Measurements from ENCODE around the gene PTPN4. TPM values are rescaled to one million over a fixed set of nuclear protein-coding genes. Genes with fewer than 3 reads are reported as not detected.

Gene PTPN4
- total RNA-seq, 1 donor from 2014 or later, result 46.9 TPM

DNA sequence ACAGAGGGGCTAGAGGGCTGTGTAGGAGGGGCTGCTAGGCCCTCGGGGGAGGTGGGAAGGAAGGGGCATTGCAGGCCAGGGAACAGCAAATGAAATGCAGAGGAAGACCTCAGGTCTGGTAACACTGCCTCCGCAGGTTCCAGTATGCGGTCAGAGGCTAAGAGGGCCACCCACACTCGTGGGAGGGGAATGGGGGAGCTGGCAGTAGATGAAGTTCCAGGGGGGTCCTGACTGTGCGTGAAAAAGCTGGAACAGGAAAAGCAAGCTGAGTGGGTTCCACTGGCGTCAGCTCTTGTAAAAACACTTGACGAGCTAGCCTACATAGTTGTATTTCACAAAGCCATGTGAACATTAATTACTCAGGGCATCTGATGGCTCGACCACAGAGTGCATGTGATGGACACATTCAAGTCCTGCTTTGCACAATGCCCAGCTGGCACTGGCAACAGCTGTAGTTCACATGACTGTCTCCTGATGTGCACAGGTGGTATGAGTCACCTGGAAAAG, 29.0 kb upstream of the PTPN4 start:
- DNase-seq (ENCODE audit: extremely low read depth, low read depth, low spot score), result no peak

DNA sequence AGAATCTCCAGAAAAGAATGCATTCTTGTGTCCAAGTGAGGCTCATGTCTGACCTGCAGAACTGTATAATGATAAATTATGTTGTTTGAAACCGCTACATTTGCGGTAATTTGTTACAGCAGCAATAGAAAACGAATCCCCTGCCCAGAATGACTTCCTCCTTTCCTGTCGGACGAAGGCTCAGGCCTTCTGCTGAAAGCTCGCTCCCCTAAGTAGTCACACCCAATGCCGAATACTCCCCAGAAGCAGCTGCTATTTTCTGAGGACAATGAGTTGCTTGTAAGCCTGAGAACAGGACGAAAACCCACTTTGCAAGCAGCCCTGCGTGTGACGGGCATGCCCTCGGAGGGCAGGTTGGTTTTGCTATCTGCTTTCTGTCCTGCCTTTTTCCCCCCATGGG, 27.7 kb upstream of the PTPN4 start:
- no peak for DNase-seq (ENCODE audit: extremely low read depth, low read depth, low spot score)

DNA sequence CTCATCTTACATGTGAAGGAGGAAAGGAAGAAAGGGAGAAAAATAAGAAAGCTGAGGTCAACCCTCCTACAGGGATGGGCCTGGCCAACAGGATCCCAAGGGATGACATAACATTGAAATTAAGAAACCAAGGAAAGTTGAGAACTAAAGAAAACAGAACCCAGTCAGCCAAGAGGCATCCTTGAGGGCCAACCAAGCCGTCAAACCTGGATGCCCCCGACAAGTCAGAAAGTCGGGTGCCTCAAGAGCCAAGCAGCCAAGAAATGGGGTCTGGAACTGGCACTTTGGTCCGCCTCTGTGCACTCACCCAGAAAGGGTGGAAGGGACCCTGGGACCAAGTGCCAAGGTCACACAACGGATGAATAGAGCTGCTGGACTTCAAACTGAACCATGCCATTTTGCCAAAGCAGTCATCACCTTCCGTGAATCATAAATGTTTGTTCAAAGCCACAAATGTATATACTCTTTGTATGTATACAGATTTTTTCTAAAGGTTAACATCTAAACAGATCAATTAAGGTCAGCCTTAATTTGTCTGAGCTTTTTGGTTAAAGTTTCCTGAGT, 27.0 kb upstream of the PTPN4 start:
- DNase-seq (ENCODE audit: extremely low read depth, low read depth, low spot score), result no peak

DNA sequence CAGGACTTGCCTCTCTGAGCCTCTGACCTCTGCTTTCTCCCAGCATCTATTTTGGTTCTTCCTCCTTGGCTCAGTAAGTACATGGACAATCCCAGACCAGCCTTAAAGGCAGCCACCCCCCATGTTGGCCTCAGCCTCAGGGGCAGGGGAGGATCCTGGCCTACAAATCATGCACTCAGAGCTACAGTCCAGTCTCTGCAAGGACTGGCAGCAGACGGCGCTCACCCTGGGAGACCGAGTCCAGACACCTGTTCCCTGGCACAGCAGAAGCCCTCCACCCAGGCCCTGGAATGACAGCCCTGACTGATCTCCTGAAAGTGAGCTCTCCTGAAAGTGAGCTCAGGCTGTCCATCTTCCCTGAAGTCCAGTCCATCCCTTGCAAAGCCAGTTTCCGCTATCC, 25.7 kb upstream of the PTPN4 start:
- no peak for DNase-seq (ENCODE audit: extremely low read depth, low read depth, low spot score)

DNA sequence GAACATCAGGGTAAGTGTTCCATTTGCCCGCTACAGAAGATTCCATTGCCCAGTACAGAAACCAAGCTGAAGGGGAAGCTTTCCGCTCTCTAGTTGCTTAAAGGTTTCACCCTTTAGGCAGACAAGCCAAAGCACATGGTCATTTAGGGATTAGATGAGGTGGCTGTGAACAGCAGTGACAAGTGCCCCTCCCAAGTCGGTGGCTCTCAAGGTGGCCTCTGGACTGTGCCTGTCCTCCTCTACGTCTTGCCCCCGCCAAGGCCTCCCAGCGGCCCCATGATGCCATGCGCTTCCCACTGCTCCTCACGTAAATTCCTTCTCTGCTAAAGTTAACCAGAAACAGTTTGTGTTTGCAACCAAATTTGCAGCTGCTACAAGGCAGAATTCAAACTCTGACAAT, 24.2 kb upstream of the PTPN4 start:
- no peak for DNase-seq (ENCODE audit: extremely low read depth, low read depth, low spot score)

DNA sequence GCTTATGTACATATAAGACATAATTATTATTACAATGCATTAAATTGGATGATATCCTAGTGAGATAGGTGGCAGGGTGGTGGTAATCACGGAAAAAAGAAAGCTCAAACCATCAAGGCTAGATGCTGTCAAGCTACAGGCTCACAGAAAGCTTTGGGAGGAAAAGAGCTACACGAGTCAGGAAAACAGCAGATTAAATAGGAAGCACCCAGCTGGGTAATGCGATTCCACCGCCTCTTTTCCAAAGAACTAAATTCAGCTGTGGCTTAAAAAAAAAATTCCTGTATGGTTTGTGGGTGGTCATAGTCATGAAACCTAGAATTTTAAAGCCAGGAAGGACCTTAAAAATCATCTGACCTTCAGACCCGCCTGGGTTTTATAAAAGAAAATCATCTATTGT, 23.7 kb upstream of the PTPN4 start:
- no peak for DNase-seq (ENCODE audit: extremely low read depth, low read depth, low spot score)

DNA sequence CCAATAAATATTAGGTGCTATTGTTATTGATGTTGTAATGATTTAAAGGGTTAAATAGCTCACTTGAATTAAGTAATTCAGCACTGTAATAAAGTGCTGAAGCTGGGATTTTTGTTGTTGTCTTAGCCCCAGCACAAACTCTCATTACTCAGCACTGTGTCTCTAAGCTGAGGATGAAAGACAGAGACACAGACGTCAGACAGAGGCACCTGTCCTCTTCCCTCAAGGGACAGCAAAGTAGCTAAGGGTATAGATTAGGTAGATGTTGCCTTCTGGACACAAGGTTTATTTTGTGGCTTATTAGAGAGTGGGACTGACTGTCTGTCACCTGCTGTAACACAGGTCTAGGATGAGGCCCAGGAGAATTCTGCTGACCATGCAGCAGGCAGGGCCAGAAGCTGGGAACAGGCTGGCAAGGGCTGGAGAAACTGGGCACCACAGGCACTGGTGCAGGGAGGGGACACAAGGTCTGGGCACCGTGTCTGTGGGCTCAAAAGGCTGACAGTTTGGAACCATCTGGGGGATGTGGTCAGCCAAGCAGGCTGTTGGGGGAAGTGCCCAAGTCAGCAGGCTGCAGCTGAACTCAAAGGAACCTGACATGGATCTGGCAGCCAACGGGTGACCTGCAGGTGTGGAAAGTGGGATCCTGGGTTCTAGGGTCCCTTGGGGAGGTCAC, 20.0 kb upstream of the PTPN4 start:
- no peak for DNase-seq (ENCODE audit: extremely low read depth, low read depth, low spot score)

DNA sequence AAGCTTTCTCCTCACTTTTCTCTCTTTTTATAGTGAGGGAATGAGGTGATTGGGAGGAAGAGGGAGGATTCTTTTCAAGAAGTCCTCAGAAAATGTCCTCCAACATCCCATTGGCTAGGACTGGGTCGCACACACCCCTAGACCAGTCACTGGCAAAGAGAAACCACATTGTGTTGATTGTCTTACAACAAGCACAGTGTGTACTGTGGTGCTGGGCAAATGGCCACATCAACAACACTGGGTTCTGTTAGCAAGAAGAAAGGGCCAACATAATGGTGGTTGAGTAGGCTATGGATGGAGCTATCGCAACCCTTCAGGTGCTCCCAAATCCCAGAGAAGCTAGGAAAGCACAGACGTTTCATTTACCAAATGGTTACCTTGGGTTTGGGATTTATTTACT, 18.7 kb upstream of the PTPN4 start:
- DNase-seq (ENCODE audit: extremely low read depth, low read depth, low spot score), result no peak

DNA sequence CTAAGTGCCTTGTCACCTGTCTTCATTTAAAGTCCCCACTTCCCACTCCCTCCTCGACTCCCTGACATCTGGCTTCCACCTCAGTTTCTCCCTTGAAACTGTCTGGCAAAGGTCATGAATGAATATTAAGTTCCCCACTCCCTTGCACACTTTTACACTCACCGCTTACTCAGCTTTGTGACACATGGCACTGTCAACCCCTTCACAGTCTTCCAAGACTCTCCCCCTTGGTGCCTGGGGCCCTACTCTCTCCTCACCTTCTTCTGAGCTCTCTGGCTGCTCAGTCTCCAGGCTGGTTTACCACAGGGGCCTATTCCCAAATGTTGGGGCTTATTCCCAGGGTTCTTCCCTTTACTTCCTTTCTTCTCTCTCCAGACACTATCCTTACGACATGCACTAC, 17.9 kb upstream of the PTPN4 start:
- no peak for DNase-seq (ENCODE audit: extremely low read depth, low read depth, low spot score)

DNA sequence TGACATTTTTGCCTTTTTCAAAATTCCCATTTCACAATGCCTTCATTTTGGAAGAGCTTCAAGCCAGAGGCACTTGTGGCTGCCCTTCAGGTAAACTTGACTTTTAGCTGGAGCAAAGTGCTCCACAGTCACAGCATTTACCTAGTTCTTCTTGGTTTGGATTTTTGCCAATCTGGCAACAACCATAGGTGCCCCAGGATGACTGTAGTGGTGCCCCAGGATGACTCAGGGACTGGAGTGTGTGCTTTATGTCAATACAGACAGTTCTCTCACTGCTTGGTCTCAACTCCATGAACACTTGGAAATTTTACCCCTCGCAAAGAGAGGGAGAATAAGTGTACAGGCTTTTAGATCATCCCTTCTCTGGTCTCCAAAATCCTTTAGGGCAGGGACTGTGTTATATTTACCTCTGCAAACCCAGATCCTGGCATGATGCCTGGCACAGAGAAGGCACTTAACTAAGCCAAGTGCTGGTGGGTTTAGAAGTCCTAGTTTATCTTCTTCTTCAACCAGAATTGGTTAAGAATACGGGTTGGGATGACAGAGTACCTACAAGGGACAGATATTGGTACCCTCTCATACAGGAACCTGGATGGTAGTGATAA, 15.3 kb upstream of the PTPN4 start:
- no peak for DNase-seq (ENCODE audit: extremely low read depth, low read depth, low spot score)

DNA sequence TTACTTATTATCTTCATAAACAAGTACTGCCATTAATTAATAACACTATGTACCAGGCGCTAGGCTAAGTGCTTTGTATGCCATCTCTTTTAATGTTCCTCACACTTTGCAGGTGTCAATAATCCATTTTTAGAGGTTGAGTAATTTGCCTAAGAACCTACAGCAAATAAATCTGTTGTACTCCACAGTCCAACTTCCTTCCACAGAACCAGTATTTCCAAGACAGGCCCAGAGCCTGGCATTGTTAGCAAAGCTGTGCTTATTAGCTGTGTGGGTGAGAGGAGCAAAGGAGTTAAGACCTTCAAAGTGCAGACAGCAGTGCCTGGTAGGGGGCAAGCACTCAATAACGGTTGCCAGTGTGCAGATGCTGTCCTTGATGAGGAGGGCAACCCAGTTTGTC, 14.2 kb upstream of the PTPN4 start:
- DNase-seq (ENCODE audit: extremely low read depth, low read depth, low spot score), result no peak

DNA sequence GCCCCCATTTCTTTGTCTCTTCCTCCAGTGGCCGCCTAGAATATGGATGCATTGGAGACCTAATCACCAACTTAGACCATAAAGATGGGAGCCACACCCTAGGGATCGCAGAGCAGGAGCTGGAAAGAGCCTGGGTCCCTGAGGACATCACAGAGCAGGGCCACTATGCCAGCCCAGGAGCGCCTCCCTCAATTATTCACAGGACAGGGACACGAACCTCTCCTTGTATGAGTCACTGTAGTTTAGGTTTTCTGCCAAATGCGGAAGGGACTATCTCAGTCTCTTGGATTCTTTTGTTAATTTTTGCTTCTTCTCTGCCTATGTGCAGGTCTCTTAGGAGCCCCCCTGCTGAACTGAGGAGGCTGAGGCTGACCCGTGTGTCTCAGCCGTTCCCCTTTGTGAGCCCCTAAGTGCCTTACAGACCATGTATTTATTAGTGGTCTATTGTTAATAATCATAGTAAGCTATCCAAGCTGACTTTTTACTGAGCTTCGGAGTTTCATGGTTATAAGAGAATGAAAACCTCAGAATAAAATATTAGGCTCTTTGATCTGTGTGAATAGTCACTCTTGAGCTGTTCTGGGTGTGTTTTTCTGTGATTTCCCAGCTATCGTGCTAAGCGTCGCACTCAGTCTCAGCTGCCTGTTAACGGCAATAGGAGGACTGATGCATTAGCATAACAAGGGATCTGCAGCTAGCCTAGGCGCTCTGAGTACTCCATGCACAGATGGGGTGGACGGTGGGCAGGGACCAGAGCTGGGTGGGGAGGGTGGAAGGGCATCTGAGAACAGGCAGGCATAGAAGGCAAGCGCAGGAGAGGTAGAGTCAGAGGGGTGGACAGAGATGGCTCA, 12.7 kb upstream of the PTPN4 start:
- DNase-seq (ENCODE audit: extremely low read depth, low read depth, low spot score), result no peak

DNA sequence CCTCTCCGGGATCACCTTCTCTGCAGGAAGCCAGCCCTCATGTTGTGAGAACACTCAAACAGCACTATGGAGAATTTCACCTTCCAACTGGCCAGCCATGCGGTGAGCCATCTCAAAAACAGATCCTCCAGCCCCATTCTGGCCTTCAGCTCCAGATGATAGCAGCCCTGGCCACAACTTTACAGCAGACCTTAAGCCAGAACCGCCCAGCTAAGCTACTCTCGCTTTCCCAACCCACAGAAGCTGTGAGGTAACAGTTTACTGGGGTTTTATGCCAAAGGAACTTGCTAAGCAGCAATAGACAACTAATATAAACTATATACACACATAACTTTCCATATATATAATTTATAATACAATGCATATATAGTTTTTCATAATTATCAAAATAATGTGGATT, 11.6 kb upstream of the PTPN4 start:
- DNase-seq (ENCODE audit: extremely low read depth, low read depth, low spot score), result no peak

DNA sequence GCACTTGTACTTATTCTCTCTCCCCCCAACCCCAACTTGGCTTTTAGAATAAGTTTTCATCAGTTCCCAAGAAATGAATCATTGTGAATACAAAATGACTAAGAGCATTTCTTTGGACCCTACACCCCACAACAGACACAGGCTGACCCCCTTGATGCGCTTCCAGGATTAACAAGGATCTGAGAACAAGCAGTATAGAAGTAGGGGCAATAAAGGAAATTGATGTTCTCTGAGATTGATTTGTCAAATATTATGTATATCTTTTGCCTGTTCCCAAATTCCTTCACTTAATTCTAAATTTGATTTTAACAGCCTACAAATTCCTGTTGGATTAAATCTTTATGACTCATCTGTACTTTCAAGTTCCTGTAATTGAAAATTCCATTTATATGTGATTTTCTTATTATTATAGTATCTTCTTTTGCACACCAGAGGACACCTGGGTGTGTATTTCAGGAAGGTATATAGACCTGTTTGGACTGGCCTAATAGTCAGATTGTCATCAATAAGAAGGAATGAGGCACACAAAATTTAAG, 10.2 kb upstream of the PTPN4 start:
- no peak for DNase-seq (ENCODE audit: extremely low read depth, low read depth, low spot score)

DNA sequence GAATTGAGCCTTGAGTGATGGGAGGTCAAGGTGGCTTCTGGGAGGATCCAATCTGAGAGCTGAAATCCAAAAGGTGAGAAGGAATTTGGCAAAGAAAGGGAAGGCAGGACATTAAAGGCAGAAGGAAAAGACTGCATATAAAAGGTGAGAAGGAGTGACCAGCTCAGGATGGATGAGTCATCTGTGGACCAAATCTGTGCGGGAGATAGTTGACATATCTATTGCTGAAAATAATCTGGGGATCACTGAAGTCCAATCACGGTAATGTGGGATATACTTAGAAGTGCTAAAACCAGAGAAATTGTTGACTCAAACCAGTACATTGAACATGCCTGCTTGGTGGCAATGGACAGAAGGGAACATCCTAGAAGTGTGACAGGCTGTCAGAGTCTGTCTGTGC, 8.0 kb upstream of the PTPN4 start:
- no peak for DNase-seq (ENCODE audit: extremely low read depth, low read depth, low spot score)

DNA sequence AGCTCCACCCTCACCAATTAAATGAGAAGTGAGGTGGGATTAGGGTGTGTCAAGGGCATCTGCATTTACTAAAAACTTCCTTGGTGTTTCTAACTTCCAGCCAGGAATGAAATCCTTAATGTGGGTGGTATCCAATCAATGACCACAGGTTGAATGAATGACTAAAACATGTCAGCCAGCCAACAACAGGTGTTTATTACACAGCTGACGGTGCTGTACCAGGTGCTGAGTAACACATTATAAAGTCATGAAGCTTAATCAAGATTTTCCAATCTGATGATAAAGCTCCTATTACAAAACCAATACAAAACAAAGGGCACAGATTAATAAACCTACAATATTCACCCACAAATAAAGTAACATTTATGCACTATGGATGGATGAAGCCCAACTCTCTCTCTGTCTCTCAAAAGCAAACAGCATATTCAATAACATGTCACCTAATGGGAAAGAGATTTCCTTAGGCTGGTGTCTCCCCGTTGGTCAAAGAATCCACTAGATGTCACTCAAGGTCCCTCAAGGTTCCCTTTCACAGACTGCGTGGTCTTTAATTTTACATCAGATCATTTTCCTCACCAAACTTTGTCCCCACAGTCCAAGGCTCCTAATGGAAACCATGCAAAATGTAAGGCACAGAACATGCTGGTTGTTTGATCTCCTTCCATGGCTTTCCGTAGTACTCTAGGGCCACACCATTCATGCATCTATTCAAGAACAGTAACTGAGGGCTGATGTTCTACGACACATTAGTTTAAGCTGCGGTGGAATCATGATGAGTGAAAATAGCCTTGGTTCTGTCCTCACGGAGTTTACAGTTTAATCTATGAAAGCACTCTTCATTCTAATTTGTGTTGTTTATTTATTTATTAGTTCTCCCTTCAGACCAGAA, 6.4 kb upstream of the PTPN4 start:
- DNase-seq (ENCODE audit: extremely low read depth, low read depth, low spot score), result peak; percentile 55

DNA sequence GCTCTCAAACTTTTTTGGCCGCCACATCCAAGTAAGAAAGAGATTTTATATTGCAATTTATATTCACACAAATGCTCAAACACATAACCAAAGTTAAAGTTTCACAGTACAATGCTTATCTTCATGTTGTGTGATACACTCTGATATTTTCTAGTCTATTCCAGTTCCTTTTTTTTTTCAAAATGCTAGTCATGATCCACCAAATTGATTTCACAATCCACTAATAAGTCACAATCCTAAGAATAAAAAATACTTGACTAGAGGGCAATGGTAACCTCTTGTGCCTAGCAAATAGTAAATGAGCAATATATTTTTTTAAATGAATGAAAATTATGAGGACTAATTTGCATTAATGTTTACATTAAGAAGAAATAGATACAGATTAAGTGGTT, 5.8 kb upstream of the PTPN4 start:
- DNase-seq (ENCODE audit: extremely low read depth, low read depth, low spot score), result no peak

DNA sequence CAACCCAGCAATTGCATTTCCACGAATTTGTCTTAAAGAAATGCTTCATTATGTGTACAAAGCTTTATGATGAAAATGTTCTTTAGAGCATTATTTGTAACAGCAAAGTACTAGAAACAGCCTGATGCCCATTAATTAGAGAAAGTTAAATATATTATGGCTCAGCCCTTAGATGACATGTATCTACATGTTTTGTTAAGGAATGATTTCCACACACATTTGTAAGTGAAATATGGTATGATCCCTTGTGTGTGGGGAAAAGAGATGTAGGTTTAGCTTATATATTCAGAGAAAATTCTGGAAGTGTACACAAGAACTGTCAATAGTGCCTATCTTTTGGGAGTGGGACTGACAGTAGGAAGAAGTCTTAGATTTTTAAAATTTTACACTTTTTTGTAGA, 3.8 kb upstream of the PTPN4 start:
- DNase-seq (ENCODE audit: extremely low read depth, low read depth, low spot score), result no peak

DNA sequence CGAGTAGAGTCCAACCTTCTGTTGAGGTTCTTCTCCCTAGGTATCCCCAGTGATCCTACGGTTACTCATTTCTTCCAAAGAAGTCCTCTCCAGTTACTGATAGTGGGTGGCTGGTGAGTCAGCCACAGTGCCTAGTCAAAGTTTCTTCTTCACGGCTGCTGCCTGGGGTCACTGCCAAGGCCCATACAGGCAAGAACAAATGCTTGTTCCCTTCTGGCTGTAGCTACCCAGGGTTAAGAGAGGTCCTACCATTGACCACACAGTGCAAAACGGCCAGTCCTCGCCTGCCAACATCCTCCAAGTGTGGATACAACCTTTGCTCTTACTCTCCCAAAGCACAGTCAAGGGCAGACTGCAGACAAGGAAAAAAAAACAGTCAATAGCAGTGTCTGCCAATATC, 2.9 kb upstream of the PTPN4 start:
- no peak for DNase-seq (ENCODE audit: extremely low read depth, low read depth, low spot score)

DNA sequence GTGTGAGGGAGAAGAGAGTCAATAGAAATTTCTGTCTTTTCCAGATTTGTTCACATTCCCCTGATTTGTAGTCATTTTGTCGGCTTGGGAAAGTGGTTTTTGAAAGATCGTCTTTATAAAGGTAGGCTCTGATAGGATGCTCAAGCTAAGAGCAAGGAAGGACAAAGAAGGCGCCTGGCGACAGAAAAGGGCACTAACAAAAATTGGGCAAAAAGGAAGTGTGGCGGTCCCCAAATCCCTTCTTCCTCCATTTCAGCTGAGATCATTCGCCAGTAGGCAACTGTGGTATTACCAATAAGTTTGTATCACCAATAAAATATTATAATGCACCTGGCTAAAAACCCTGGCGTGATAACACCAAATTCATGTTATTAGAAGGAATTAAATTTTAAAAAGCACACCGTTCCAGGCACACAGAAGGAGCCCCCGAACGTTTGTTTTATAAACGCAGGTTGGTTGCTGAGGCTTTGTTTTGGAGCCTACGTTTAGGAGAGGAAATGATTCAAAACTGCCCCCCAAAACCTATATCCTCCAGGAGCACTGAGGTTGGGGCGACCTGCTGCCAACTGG, 756 bp upstream of the PTPN4 start:
- no peak for DNase-seq (ENCODE audit: extremely low read depth, low read depth, low spot score)

All from glomerular endothelial cell (primary cell).